Caco-2 (cell line): ENCODE measurements around the gene PCDHGB7. TPM values are rescaled to one million over a fixed set of nuclear protein-coding genes. Genes with fewer than 3 reads are reported as not detected.
A peak's percentile ranks its signal among the peaks of the same experiment; 100 is the strongest.
"Not testable (repeated sequence)": the region's sequence is repeated elsewhere in the genome, so short reads cannot be mapped to it uniquely, and the experiment has no call there.

Experiments
- BruUV-seq: library from RNA; stranded (reverse); fragments of 400-500 nt; replicated peaks from 2 replicates; lab custom pipeline; 2021; lab: Mats Ljungman, UMichigan
- CTCF ChIA-PET: fragments of 300-600 bp; sonication (Branson Sonifier 250); formaldehyde crosslinking; loops from one replicate; lab custom pipeline; 2022; ENCODE audit warnings: antibody characterized with exemption; lab: Charles Lee
- POLR2A ChIA-PET: fragments of 300-600 bp; sonication (Branson Sonifier 250); formaldehyde crosslinking; loops from one replicate; lab custom pipeline; 2022; ENCODE audit warnings: antibody characterized with exemption; lab: Charles Lee
- DNase-seq, 2 experiments: peaks; one replicate each; pipeline versions ENCODE4 v3.0.0 to v3.0.0-alpha.2; 2020 to 2022
- H3K27me3 ChIP-seq: replicated peaks from 2 replicates; pipeline ENCODE4 v1.6.0; 2011; ENCODE audit warnings: low read length; ENCODE audit not compliant: control insufficient read depth, insufficient read depth
- H3K36me3 ChIP-seq: 2 replicates; pipeline ENCODE4 v1.5.1; 2011; ENCODE audit warnings: low read length; ENCODE audit not compliant: control insufficient read depth, insufficient read depth
- H3K4me1 ChIP-seq: fragments of 250-450 bp; sonication (Bioruptor Pico); 2 replicates; pipeline ENCODE4 v1.5.1; 2020; ENCODE audit warnings: mild to moderate bottlenecking
- H3K4me3 ChIP-seq: 2 replicates; pipeline ENCODE4 v1.5.1; 2011; ENCODE audit warnings: low read depth, mild to moderate bottlenecking, control low read depth, low read length
- H3K9me3 ChIP-seq: fragments of 250-450 bp; sonication (Bioruptor Pico); 2 replicates; pipeline ENCODE4 v1.5.1; 2020; ENCODE audit warnings: mild to moderate bottlenecking, moderate library complexity
- H3K27ac Mint-ChIP-seq: one replicate; pipeline ENCODE4 v1.8.0; 2022; ENCODE audit warnings: mixed read lengths; ENCODE audit not compliant: unreplicated experiment
- H3K27me3 Mint-ChIP-seq: one replicate; pipeline ENCODE4 v1.8.0; 2022; ENCODE audit warnings: mixed read lengths; ENCODE audit not compliant: insufficient read depth, unreplicated experiment
- H3K36me3 Mint-ChIP-seq: one replicate; pipeline ENCODE4 v1.8.0; 2022; ENCODE audit warnings: mild to moderate bottlenecking, mixed read lengths; ENCODE audit not compliant: insufficient read depth, unreplicated experiment
- H3K4me1 Mint-ChIP-seq: one replicate; pipeline ENCODE4 v1.8.0; 2022; ENCODE audit warnings: low read depth, mixed read lengths; ENCODE audit not compliant: unreplicated experiment
- H3K4me3 Mint-ChIP-seq: one replicate; pipeline ENCODE4 v1.8.0; 2022; ENCODE audit warnings: mild to moderate bottlenecking, moderate library complexity, mixed read lengths; ENCODE audit not compliant: unreplicated experiment
- H3K9me3 Mint-ChIP-seq: one replicate; pipeline ENCODE4 v1.8.0; 2022; ENCODE audit warnings: mixed read lengths; ENCODE audit not compliant: unreplicated experiment
- intact Hi-C: fragments of 100-400 bp; cut with micrococcal nuclease; formaldehyde crosslinking; loops from one replicate; pipeline ENCODE4 v1.10.0; 2022; ENCODE audit not compliant: unreplicated experiment
- total RNA-seq: library from RNA; stranded (reverse); gene quantifications from 2 replicates; pipeline ENCODE4 v1.2.3, GENCODE V29; 2022
- TF ChIP-seq, protein P1 (sequence below), 2 experiments: fragments of 200-600 bp in 1 of 2; IDR thresholded peaks; 1 replicate in 1 of 2; 2 replicates in 1 of 2; pipeline versions ENCODE4 v1.5.1 to v1.8.0; 2011 to 2022; ENCODE audit warnings: antibody characterized with exemption in 1 of 2, control low read depth in 1 of 2, inconsistent platforms in 1 of 2, low read depth in 1 of 2, low read length in 1 of 2, mild to moderate bottlenecking in 1 of 2, moderate library complexity in 1 of 2; ENCODE audit not compliant: insufficient read depth in 1 of 2, severe bottlenecking in 1 of 2, unreplicated experiment in 1 of 2

PCDHGB7 gene
- total RNA-seq, 1 experiment from 2014 or later: 2.4 TPM

DNA sequence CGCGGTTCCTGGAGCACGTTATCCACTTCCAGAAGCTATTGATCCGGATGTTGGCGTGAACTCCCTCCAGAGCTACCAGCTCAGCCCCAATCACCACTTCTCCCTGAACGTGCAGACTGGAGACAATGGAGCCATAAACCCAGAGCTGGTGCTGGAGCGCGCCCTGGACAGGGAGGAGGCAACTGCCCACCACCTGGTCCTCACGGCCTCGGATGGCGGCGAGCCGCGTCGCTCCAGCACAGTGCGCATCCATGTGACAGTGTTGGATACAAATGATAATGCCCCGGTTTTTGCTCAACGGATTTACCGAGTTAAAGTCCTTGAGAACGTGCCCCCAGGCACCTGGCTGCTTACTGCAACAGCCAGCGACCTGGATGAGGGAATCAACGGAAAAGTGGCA lies 14.1 kb upstream of the PCDHGB7 start:
- H3K4me3 Mint-ChIP-seq: no peak overlapping the region
- H3K36me3 ChIP-seq: no peaks in the 10 kb centered on the region
- BruUV-seq: no TSS peak
- CTCF ChIA-PET: no interaction called here
- peaks cover 19% of the 10 kb centered on the region for H3K9me3 ChIP-seq
- peaks cover 11% of the 10 kb centered on the region for H3K9me3 Mint-ChIP-seq
- H3K36me3 Mint-ChIP-seq: peaks cover 17% of the 10 kb centered on the region
- H3K27me3 Mint-ChIP-seq: no peaks in the 10 kb centered on the region
- DNase-seq: no peak
- POLR2A ChIA-PET: no interaction called here
- TF ChIP-seq, protein P1, sequence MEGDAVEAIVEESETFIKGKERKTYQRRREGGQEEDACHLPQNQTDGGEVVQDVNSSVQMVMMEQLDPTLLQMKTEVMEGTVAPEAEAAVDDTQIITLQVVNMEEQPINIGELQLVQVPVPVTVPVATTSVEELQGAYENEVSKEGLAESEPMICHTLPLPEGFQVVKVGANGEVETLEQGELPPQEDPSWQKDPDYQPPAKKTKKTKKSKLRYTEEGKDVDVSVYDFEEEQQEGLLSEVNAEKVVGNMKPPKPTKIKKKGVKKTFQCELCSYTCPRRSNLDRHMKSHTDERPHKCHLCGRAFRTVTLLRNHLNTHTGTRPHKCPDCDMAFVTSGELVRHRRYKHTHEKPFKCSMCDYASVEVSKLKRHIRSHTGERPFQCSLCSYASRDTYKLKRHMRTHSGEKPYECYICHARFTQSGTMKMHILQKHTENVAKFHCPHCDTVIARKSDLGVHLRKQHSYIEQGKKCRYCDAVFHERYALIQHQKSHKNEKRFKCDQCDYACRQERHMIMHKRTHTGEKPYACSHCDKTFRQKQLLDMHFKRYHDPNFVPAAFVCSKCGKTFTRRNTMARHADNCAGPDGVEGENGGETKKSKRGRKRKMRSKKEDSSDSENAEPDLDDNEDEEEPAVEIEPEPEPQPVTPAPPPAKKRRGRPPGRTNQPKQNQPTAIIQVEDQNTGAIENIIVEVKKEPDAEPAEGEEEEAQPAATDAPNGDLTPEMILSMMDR (IDR thresholded peaks at IDR 0.05; ENCODE audit: insufficient read depth in 1 of 2, low read depth in 1 of 2, low read length in 1 of 2, severe bottlenecking in 1 of 2, unreplicated experiment in 1 of 2): no peak
- H3K27ac Mint-ChIP-seq: no peak overlapping the region
- intact Hi-C loops: no loop called here
- H3K4me3 ChIP-seq: no peak overlapping the region
- H3K27me3 ChIP-seq: no peaks in the 10 kb centered on the region
- no peaks in the 10 kb centered on the region for H3K4me1 ChIP-seq
- H3K4me1 Mint-ChIP-seq: no peaks in the 10 kb centered on the region

DNA sequence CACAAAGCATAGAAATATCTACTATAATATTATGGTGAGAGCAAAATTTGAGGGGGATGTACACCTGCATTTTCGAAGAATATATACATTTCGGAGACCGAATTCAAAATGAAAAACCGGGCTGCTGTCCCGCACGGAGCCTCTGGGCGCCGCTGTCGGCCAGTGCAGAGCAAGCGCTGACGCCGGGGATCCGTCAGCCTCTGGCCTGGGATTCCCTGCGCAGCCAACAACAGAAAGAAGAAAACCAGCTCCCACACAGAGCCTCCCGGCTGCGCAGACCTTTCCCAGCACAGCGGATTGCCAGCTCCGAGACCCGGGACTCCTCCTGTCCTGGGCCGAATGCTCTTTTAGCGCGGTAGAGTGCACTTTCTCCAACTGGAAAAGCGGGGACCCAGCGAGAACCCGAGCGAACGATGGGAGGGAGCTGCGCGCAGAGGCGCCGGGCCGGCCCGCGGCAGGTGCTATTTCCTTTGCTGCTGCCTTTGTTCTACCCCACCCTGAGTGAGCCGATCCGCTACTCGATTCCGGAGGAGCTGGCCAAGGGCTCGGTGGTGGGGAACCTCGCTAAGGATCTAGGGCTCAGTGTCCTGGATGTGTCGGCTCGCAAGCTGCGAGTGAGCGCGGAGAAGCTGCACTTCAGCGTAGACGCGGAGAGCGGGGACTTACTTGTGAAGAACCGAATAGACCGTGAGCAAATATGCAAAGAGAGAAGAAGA lies 9.5 kb upstream of the PCDHGB7 start, which contains the start of gene PCDHGB6:
Gene PCDHGB6, plus strand, starts transcription at position 232 of the 716 bp plus-strand sequence. Its CDS starts 182 bp downstream, at position 414.
- BruUV-seq, POLR2A ChIA-PET, H3K4me1 ChIP-seq, H3K9me3 ChIP-seq, H3K4me1 Mint-ChIP-seq, H3K4me3 ChIP-seq, H3K27ac Mint-ChIP-seq, H3K36me3 ChIP-seq, H3K27me3 ChIP-seq, H3K27me3 Mint-ChIP-seq, intact Hi-C loops, H3K4me3 Mint-ChIP-seq, DNase-seq: not testable (repeated sequence)
- CTCF ChIA-PET: interaction anchor here (1.3 kb wide), 1 partner anchor 156 kb away, joined by 5 read pairs; no protein-coding TSS in a partner anchor
- Mint-ChIP-seq H3K36me3 (peaks cover 14% of the 10 kb centered on the region), H3K9me3 (peaks cover 19% of the 10 kb centered on the region)
- TF ChIP-seq, protein P1 (IDR thresholded peaks at IDR 0.05; ENCODE audit: insufficient read depth in 1 of 2, low read depth in 1 of 2, low read length in 1 of 2, severe bottlenecking in 1 of 2, unreplicated experiment in 1 of 2): peak in 1 of 2 experiments; percentile 12

DNA sequence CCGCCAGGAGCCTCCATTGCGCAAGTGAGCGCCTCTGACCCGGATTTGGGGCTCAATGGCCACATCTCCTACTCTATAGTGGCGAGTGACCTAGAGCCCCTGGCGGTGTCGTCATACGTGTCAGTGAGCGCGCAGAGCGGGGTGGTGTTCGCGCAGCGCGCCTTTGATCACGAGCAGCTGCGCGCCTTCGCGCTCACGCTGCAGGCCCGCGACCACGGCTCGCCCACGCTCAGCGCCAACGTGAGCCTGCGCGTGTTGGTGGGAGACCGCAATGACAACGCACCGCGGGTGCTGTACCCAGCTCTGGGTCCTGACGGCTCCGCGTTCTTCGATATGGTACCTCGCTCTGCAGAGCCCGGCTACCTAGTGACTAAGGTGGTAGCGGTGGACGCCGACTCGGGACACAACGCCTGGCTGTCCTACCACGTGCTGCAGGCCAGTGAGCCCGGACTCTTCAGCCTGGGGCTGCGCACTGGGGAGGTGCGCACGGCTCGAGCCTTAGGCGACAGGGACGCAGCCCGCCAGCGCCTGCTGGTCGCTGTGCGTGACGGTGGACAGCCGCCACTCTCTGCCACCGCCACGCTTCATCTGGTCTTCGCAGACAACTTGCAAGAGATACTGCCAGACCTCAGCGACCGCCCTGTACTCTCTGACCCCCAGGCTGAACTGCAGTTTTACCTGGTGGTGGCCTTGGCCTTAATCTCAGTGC lies 7.7 kb upstream of the PCDHGB7 start:
- no TSS peak for BruUV-seq
- H3K27me3 ChIP-seq: no peaks in the 10 kb centered on the region
- Mint-ChIP-seq H3K9me3 (peaks cover 34% of the 10 kb centered on the region), H3K36me3 (peaks cover 4% of the 10 kb centered on the region), H3K27ac (no peak overlapping the region), H3K4me3 (no peak overlapping the region), H3K4me1 (no peaks in the 10 kb centered on the region), H3K27me3 (no peaks in the 10 kb centered on the region)
- no peaks in the 10 kb centered on the region for H3K36me3 ChIP-seq
- TF ChIP-seq, protein P1 (IDR thresholded peaks at IDR 0.05; ENCODE audit: insufficient read depth in 1 of 2, low read depth in 1 of 2, low read length in 1 of 2, severe bottlenecking in 1 of 2, unreplicated experiment in 1 of 2): no peak
- no peak overlapping the region for H3K4me3 ChIP-seq
- no peaks in the 10 kb centered on the region for H3K4me1 ChIP-seq
- peaks cover 7% of the 10 kb centered on the region for H3K9me3 ChIP-seq
- ChIA-PET POLR2A (no interaction called here), CTCF (no interaction called here)
- intact Hi-C loops: loop anchor here (5.0 kb wide), 1 partner anchor 87 kb away; the partner anchor contains the start of gene TAF7
- DNase-seq: no peak
